Muscle layer of duodenum (tissue), 2 donors: ENCODE measurements around the gene NTM.

Source experiments
- H3K27ac ChIP-seq: one replicate; pipeline ENCODE4 v1.7.0; 2013; ENCODE audit warnings: mild to moderate bottlenecking, low read length
- H3K27me3 ChIP-seq: one replicate; pipeline ENCODE4 v1.7.0; 2013; ENCODE audit warnings: low read depth, mild to moderate bottlenecking, control low read depth, low read length
- H3K36me3 ChIP-seq, 2 donors: one replicate each; pipeline ENCODE4 v1.7.0; 2013; ENCODE audit warnings: low read length in 2 of 2, control low read depth in 1 of 2, mild to moderate bottlenecking in 1 of 2; ENCODE audit not compliant: insufficient read depth in 2 of 2, control insufficient read depth in 1 of 2
- H3K4me1 ChIP-seq, 2 donors: one replicate each; pipeline ENCODE4 v1.7.0; 2013; ENCODE audit warnings: low read length in 2 of 2, mild to moderate bottlenecking in 2 of 2, control low read depth in 1 of 2, moderate library complexity in 1 of 2; ENCODE audit not compliant: insufficient read depth in 2 of 2, control insufficient read depth in 1 of 2
- H3K4me3 ChIP-seq, 2 donors: one replicate each; pipeline ENCODE4 v1.7.0; 2013; ENCODE audit warnings: low read length in 2 of 2, low read depth in 1 of 2, mild to moderate bottlenecking in 1 of 2
- H3K9me3 ChIP-seq, 2 donors: one replicate each; pipeline ENCODE4 v1.7.0; 2013; ENCODE audit warnings: low read length in 2 of 2, control low read depth in 1 of 2, mild to moderate bottlenecking in 1 of 2; ENCODE audit not compliant: control insufficient read depth in 1 of 2
- donor health status: healthy.

NTM gene

GRCh38 chr11:132036746-132037466, 666.5 kb downstream of the NTM start:
- no peaks in the 10 kb centered on the region for H3K36me3 ChIP-seq
- H3K27ac ChIP-seq = no peak overlapping the region
- H3K9me3 ChIP-seq = no peaks in the 10 kb centered on the region
- no peak overlapping the region for H3K4me3 ChIP-seq
- H3K4me1 ChIP-seq = peaks cover 0 to 13% of the 10 kb centered on the region in 2 donors
- no peaks in the 10 kb centered on the region for H3K27me3 ChIP-seq

GRCh38 chr11:132037467-132037862, 667.0 kb downstream of the NTM start:
- H3K9me3 ChIP-seq = no peaks in the 10 kb centered on the region
- no peak overlapping the region for H3K27ac ChIP-seq
- H3K4me1 ChIP-seq = peaks cover 0 to 8% of the 10 kb centered on the region in 2 donors
- no peaks in the 10 kb centered on the region for H3K27me3 ChIP-seq
- H3K4me3 ChIP-seq = no peak overlapping the region
- H3K36me3 ChIP-seq = no peaks in the 10 kb centered on the region

GRCh38 chr11:132037956-132038355, 667.5 kb downstream of the NTM start:
- H3K4me1 ChIP-seq = peaks cover 0 to 3% of the 10 kb centered on the region in 2 donors
- no peaks in the 10 kb centered on the region for H3K36me3 ChIP-seq
- no peak overlapping the region for H3K4me3 ChIP-seq
- no peaks in the 10 kb centered on the region for H3K9me3 ChIP-seq
- no peaks in the 10 kb centered on the region for H3K27me3 ChIP-seq
- no peak overlapping the region for H3K27ac ChIP-seq

GRCh38 chr11:132039521-132039920, 669.1 kb downstream of the NTM start:
- H3K4me3 ChIP-seq = no peak overlapping the region
- H3K36me3 ChIP-seq = no peaks in the 10 kb centered on the region
- H3K27ac ChIP-seq = no peak overlapping the region

GRCh38 chr11:132042296-132042695, 671.9 kb downstream of the NTM start:
- H3K4me1 ChIP-seq = peaks cover 0 to 4% of the 10 kb centered on the region in 2 donors
- H3K9me3 ChIP-seq = no peaks in the 10 kb centered on the region
- no peak overlapping the region for H3K27ac ChIP-seq
- H3K27me3 ChIP-seq = no peaks in the 10 kb centered on the region
- no peaks in the 10 kb centered on the region for H3K36me3 ChIP-seq
- H3K4me3 ChIP-seq = no peak overlapping the region

More at GRCh38 chr11:132039521-132039920, 669.1 kb downstream of the NTM start:
- Histone ChIP-seq H3K9me3 (no peaks in the 10 kb centered on the region), H3K27me3 (no peaks in the 10 kb centered on the region), H3K4me1 (no peaks in the 10 kb centered on the region)

- Histone ChIP-seq H3K36me3 (no peaks in the 10 kb centered on the region), H3K27ac (no peak overlapping the region), H3K9me3 (no peaks in the 10 kb centered on the region), H3K27me3 (no peaks in the 10 kb centered on the region), H3K4me1 (peaks cover 0 to 4% of the 10 kb centered on the region in 2 donors), H3K4me3 (no peak overlapping the region)
Observed at GRCh38 chr11:132043714-132044113, 673.3 kb downstream of the NTM start.

- H3K27me3 ChIP-seq = no peaks in the 10 kb centered on the region
- H3K9me3 ChIP-seq = no peaks in the 10 kb centered on the region
- H3K27ac ChIP-seq = no peak overlapping the region
- H3K36me3 ChIP-seq = no peaks in the 10 kb centered on the region
- H3K4me3 ChIP-seq = no peak overlapping the region
- peaks cover 0 to 7% of the 10 kb centered on the region in 2 donors for H3K4me1 ChIP-seq
Observed at GRCh38 chr11:132045107-132045506, 674.7 kb downstream of the NTM start.

- no peak overlapping the region for H3K4me3 ChIP-seq
- no peak overlapping the region for H3K27ac ChIP-seq
- no peaks in the 10 kb centered on the region for H3K36me3 ChIP-seq
- H3K4me1 ChIP-seq = peaks cover 0 to 11% of the 10 kb centered on the region in 2 donors
- H3K9me3 ChIP-seq = no peaks in the 10 kb centered on the region
- no peaks in the 10 kb centered on the region for H3K27me3 ChIP-seq
Observed at GRCh38 chr11:132046288-132046865, 676.0 kb downstream of the NTM start.

- no peak overlapping the region for H3K27ac ChIP-seq
- H3K9me3 ChIP-seq = no peaks in the 10 kb centered on the region
Observed at GRCh38 chr11:132047167-132047566, 676.8 kb downstream of the NTM start.

GRCh38 chr11:132048040-132048439, 677.6 kb downstream of the NTM start:
- Histone ChIP-seq H3K27ac (no peak overlapping the region), H3K4me1 (peaks cover 0 to 11% of the 10 kb centered on the region in 2 donors)

More at GRCh38 chr11:132047167-132047566, 676.8 kb downstream of the NTM start:
- Histone ChIP-seq H3K36me3 (no peaks in the 10 kb centered on the region), H3K4me3 (no peak overlapping the region), H3K4me1 (peaks cover 0 to 11% of the 10 kb centered on the region in 2 donors), H3K27me3 (no peaks in the 10 kb centered on the region)

GRCh38 chr11:132049205-132049604, 678.8 kb downstream of the NTM start:
- peaks cover 0 to 11% of the 10 kb centered on the region in 2 donors for H3K4me1 ChIP-seq
- no peak overlapping the region for H3K27ac ChIP-seq
- no peak overlapping the region for H3K4me3 ChIP-seq
- H3K27me3 ChIP-seq = no peaks in the 10 kb centered on the region
- no peaks in the 10 kb centered on the region for H3K36me3 ChIP-seq
- H3K9me3 ChIP-seq = no peaks in the 10 kb centered on the region

More at GRCh38 chr11:132048040-132048439, 677.6 kb downstream of the NTM start:
- Histone ChIP-seq H3K4me3 (no peak overlapping the region), H3K36me3 (no peaks in the 10 kb centered on the region), H3K27me3 (no peaks in the 10 kb centered on the region), H3K9me3 (no peaks in the 10 kb centered on the region)
